ENCODE results near the gene ZNF536.

ZNF536 gene

GRCh38 chr19:30371960-30372824 lies at the start of gene ZNF536:
TSS of gene ZNF536 (plus strand) at chr19:30372384. CDS start at chr19:30443563, 71,179 bp downstream.
- DNase-seq (ENCODE audit: low read depth) = no peak

DNA sequence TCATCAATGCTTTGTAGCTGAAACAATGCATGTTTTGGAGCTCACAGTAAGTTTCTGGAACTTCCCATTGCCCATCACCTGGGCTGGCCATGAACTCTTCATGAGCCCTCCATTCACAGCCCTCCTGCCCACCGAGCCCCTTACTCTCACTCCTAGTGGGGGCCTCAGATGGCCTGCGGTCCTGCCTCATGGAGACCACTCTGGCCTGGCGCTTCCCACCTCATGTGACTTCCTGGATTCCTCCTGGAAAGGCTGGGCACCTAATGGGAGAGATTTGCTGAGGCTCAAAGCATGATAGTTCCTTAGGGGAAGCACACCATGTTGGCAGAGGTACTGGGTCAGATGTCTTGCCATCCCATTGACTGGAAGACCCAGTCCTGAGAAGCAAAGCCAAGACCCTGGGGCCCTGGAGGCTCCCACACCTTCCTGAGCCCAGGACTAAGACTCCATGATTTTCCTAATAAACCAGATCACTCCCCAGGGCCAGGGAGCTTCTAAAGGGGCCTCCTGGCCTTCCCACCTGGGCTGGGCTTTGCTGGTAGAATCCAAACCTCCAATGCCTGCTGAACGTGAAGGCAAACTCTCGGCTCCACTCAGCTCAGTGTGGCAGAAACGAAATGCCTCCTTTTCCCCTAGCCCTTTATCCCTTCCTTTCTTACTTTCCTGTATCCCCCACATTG lies 49.4 kb upstream of the ZNF536 start:
- DNase-seq (ENCODE audit: low read depth) = no peak

DNA sequence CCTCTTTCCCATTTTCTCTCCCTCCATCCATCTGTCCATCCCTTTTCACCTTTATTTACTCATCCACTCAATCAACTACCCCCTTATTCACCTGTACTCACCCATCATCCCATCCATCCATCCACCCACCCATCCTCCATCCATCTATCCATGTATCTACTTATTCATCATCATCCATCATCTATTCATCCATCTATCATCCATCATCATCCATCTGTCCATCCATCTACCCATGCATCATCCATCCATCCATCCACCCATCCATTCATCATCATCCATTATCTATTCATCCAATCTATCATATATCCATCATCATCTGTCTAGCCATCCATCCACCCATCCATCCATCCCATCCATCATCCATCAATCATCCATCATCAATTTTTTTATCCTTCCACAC lies 48.3 kb upstream of the ZNF536 start:
- DNase-seq (ENCODE audit: low read depth) = no peak

- DNase-seq (ENCODE audit: low read depth) = no peak
These were observed 47.2 kb upstream of the ZNF536 start for GRCh38 chr19:30324982-30325381.

- DNase-seq (ENCODE audit: low read depth) = no peak
These were observed 46.4 kb upstream of the ZNF536 start for GRCh38 chr19:30325676-30326392.

DNA sequence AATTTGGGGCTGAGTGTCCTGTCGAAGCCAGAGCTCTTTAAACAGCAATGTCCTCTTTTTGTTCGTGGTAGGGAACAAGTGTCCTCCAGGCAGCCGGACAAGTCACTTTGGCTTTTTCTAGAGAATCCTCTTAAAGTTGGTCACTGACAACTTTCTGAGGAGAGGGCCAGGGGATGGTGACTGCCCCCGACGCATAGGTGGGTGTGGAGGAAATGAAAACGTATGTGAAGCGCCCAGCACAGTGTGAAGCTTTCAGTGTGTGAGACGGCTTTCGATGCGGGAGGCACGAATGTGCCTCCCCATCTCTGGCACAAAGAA lies 45.8 kb upstream of the ZNF536 start:
- no peak for DNase-seq (ENCODE audit: low read depth)

GRCh38 chr19:30327331-30327730 lies 44.9 kb upstream of the ZNF536 start:
- no peak for DNase-seq (ENCODE audit: low read depth)

DNA sequence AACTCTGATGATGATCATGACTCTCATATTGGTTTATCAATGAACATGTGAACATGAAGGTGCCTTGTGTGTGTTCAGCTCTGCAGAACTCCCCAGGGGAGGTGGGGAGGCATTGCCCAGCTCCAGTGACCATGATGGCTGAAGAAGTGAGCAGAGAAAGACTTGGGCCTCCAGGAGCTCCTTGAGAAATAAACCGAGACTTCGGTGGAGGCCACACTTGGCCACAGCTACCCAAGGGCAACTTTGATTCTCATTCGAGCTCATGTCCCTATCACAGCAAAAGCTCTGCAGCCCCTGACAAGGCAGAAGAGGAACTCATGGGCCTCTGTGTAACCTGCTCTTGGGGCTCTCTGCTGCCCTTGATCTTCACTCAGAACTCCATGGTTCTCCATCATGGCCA lies 44.1 kb upstream of the ZNF536 start:
- no peak for DNase-seq (ENCODE audit: low read depth)

DNA sequence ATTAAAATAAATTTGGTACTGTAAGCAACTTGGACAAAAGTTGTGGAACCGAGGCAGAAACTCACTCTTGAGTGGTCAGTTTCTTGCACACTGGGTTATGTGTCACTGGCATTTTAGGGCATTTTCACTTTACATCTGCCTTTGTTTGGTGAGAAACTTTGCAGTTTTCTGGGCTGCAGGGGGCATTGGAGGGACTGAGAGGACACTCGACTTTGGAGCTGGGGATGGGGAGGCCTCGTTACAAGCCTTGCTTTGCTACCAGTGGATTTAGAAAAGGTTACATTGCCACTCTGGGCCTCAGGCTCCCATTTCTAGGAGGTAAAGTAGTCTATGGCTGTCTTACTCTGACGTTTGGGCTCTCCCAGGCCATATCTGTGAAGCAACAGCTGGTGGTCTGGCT lies 41.9 kb upstream of the ZNF536 start:
- no peak for DNase-seq (ENCODE audit: low read depth)

GRCh38 chr19:30332445-30333234 lies 39.5 kb upstream of the ZNF536 start:
- DNase-seq (ENCODE audit: low read depth) = no peak

DNA sequence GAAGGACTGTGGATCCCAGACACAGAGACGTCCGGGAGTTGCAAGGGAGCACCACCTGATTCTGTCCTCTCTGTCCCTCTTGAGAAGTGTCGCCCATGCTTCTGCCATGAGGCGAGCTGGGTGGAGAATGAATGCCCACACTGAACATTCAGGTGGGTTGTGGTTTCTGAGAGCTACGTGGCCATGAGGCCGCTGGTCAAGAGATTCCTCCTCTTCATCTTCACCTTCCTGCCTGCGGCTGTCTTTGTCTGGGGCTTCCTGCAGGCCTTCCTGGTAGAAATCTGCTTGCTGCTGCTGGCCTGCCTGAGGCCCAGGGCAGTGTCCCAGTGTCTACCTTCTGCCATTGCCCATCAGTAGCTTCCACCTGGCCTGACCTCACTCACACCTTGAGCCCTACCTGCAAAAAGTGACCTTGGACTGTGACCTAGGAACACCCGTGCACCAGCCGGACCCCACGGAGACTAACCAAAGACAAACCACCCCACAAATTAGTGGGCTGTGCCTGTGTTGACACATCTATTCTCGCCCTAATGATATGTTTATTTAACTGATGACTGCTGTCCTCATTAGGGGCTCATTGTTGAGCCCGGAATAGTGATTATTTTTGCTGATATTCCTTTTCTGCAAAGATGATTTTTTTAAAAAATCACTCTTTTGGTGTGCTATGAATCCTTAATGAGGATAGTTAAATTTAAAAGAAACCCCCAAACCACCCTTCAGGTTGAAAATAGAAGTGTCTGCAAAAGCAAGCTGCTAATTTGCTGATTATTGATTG lies 38.7 kb upstream of the ZNF536 start:
- DNase-seq (ENCODE audit: low read depth) = no peak

DNA sequence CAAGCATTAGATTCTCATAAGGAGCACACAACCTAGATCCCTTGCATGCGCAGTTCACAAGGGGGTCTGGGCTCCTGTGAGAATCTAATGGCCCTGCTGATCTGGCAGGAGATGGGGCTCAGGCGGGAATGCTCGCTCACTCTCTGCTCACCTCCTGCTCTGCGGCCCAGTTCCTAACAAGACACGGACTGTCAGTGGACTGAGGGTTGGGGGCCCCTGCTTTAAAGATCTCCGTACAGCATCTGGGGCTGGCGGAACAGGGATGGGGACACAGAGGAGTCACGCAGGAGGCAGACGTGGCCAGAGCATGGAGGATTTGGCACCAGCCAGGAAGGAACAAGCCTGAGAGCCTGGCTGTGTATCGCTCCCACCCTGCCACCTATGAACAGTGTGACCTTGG lies 37.3 kb upstream of the ZNF536 start:
- no peak for DNase-seq (ENCODE audit: low read depth)

DNA sequence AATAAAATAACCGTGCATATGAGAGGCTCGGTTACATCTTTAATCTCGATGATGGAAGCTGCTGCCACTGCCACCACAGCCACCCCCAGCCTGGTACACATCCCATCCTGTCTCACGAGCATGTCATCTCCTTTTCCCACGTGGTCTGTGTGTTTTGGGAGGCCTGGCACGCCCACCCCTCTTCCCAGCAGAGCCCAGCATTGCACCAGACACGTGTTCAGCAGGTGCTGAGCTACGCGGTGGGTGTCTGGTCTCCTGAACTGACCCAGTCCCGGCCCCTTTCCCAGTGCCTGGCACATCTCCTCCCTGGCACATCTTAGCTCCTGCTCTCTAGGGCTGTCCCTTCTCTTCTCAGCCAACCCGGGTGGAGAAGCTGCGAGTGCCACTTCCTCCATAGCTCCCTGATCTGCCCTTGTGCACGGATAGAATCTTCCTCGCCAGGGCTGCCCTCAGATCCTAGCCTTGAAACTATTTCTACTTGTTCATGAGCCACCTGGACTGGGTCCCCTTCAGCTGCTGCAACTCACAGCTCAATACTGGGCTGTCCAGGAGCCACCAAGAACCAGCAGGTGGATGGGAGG lies 36.8 kb upstream of the ZNF536 start:
- DNase-seq (ENCODE audit: low read depth) = no peak

- no peak for DNase-seq (ENCODE audit: low read depth)
These were observed 35.9 kb upstream of the ZNF536 start for GRCh38 chr19:30336290-30336689.

GRCh38 chr19:30338041-30338456 lies 34.1 kb upstream of the ZNF536 start:
- DNase-seq (ENCODE audit: low read depth) = no peak

GRCh38 chr19:30338878-30339623 lies 33.1 kb upstream of the ZNF536 start:
- DNase-seq (ENCODE audit: low read depth) = no peak

DNA sequence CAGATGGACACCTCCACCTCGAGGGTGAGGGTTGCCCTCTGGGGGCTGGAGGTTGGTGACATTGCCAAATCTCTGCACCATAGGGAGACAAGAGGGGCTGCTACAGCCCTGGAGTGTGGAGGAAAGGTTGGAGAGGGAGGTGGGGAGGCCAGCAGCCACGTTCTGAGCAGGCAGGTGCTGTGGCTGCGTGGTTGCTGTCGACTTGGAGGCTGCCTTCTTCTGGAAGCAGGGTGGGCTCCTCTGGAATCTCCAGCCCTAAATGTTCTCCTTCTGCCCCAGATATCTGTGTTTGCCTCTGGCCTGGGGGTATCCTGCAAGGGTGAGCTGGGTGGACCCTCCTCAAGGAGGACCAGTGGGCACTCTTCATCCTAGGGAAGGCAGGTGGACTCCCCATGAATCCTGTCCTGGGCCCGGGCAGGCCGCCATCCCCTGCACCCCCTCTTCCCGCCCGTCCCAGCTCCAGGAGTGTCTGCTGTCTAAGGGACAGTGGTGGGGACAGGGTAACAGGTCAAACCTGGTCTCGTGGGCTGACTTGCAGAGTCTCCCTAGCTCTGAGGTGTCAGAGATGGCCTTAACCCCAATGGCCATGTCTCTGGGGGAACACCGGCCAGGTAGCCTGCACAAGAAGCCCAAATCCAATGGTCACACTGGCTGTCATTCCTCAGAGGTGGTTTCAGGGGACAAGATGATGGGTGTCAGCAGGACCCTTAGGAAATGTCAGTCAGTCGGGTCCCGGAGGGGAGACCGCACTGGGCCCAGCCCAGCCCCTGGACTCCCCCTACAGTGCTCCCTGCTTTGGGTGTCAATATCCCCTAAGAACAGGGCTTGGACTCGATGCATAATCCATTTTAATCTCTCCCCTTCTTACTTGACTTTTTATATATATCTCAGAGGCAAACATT lies 32.3 kb upstream of the ZNF536 start:
- DNase-seq (ENCODE audit: low read depth) = no peak

DNA sequence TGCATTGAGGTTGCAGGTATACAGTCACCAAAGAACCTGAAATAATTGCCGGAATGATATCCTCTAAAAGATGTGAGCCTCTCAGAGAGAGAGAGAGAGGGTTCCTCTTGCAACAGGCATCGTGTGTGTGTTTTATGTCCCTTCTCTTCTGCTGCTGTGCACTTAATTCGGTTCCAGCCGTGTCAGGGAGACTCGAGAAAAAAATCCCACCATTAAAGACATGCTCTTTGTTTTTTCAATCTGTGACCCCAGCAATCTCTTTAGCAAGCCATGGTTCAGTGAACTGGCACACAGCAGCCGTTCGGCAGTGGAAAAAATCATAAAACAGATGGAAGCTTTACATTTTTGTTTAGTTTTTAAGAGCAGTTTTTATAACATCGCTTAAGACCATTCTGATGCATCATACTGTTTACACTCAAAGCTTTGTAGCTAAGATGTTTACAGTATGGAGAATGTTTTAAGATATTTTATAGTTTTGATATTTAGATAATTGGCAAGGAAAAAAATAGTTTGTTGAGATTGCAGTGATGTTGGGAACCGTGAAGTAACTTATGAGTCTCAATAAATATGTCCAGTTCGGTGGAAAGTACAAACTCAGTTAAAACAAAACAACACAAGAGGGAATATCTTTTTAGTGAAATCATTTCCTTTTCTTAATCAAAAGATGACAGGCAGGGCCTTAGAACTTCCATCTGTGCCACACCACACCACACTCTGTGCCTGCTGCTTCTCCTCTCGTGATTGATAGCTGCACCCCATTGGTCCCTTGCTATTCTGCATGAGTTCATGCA lies 31.2 kb upstream of the ZNF536 start:
- no peak for DNase-seq (ENCODE audit: low read depth)
